K562 (cell line): ENCODE results near the gene NAA40. TPM values are rescaled to one million over a fixed set of nuclear protein-coding genes. Genes with fewer than 3 reads are reported as not detected.

ENCODE experiments used
- DDX20 ChIP-seq: fragments of 450-650 bp; IDR thresholded peaks from 2 replicates; pipeline ENCODE4 v1.6.1; 2016; ENCODE audit warnings: missing genetic modification characterization, low read depth, mild to moderate bottlenecking, missing compliant biosample characterization, moderate library complexity
- EP300 ChIP-seq: IDR thresholded peaks from 2 replicates; pipeline ENCODE4 v1.6.1; 2012; ENCODE audit warnings: low read length, improper control_type of control experiment
- FOXA1 ChIP-seq: fragments of 450-650 bp; IDR thresholded peaks from 2 replicates; pipeline ENCODE4 v1.6.1; 2016; ENCODE audit warnings: mild to moderate bottlenecking, borderline replicate concordance
- GTF2A2 ChIP-seq: IDR thresholded peaks from 2 replicates; pipeline ENCODE4 v1.6.1; 2016; ENCODE audit warnings: mild to moderate bottlenecking, missing genetic modification characterization, missing compliant biosample characterization
- HMG20B ChIP-seq: fragments of 250-450 bp; sonication (Bioruptor Pico); IDR thresholded peaks from 2 replicates; pipeline ENCODE4 v1.5.0; 2021; ENCODE audit warnings: mild to moderate bottlenecking
- NBN ChIP-seq: fragments of 450-650 bp; IDR thresholded peaks from 2 replicates; pipeline ENCODE4 v1.6.1; 2016; ENCODE audit warnings: low read depth, mild to moderate bottlenecking
- NFE2L1 ChIP-seq: fragments of 450-650 bp; IDR thresholded peaks from 2 replicates; pipeline ENCODE4 v1.6.1; 2016; ENCODE audit warnings: missing genetic modification characterization, low read depth, mild to moderate bottlenecking, missing compliant biosample characterization, moderate library complexity, borderline replicate concordance
- NFXL1 ChIP-seq: fragments of 450-650 bp; formaldehyde crosslinking; IDR thresholded peaks from 2 replicates; pipeline ENCODE4 v1.4.0; 2021; ENCODE audit warnings: mild to moderate bottlenecking
- SMARCB1 ChIP-seq: IDR thresholded peaks from 2 replicates; pipeline ENCODE4 v1.6.1; 2011; ENCODE audit warnings: improper control_type of control experiment, low read depth; ENCODE audit not compliant: insufficient read length
- SNIP1 ChIP-seq: fragments of 450-650 bp; IDR thresholded peaks from 2 replicates; pipeline ENCODE4 v1.7.1; 2017; ENCODE audit warnings: low read depth, mild to moderate bottlenecking
- U2AF2 ChIP-seq: fragments of 200-400 bp; formaldehyde crosslinking; optimal IDR thresholded peaks from 2 replicates; pipeline ENCODE3; 2017; ENCODE audit warnings: low read depth, mild to moderate bottlenecking, low read length
- UBTF ChIP-seq, 2 experiments: IDR thresholded peaks; 2 replicates each; pipeline ENCODE4 v1.6.1; 2012; ENCODE audit warnings: improper control_type of control experiment in 2 of 2, low read depth in 2 of 2, low read length in 2 of 2, borderline replicate concordance in 1 of 2
- ZBTB40 ChIP-seq, 2 experiments: fragments of 450-650 bp in 1 of 2; sonication (generic) in 1 of 2; formaldehyde crosslinking in 1 of 2; IDR thresholded peaks; 2 replicates each; pipeline versions ENCODE4 v1.7.1 to v1.9.0; 2016 to 2022; ENCODE audit warnings: inconsistent platforms in 1 of 2, mild to moderate bottlenecking in 1 of 2, missing genetic modification reagents in 1 of 2
- ZNF124 ChIP-seq: sonication (generic); formaldehyde crosslinking; IDR thresholded peaks from 2 replicates; pipeline ENCODE4 v1.8.1; 2022; ENCODE audit warnings: missing genetic modification reagents
- ZNF511 ChIP-seq: sonication (generic); formaldehyde crosslinking; IDR thresholded peaks from 2 replicates; pipeline ENCODE4 v1.8.0; 2022; ENCODE audit warnings: mild to moderate bottlenecking, missing genetic modification reagents
- polyA plus RNA-seq, 8 experiments: library from polyadenylated mRNA; depleted of rRNA in 4 of 8; stranded (reverse) in 5 of 8; unstranded in 3 of 8; fragments of >200 nt; fragmentation: Nextera tagmentation in 2 of 8; fragmentation: Illumina TruSeq in 1 of 8; extraction: Ambion mirVana in 2 of 8; extraction: Trizol in 1 of 8; gene quantifications; 2 replicates each; pipeline versions ENCODE4 v1.2.1 to v1.2.3, GENCODE V29; 2011 to 2014; ENCODE audit warnings: inconsistent platforms in 1 of 8, missing spikeins in 1 of 8
- total RNA-seq, 7 experiments: library from RNA; depleted of rRNA in 6 of 7; stranded (reverse); fragments of >200 nt in 6 of 7; fragmentation: Illumina TruSeq in 2 of 7; extraction: Trizol in 2 of 7; gene quantifications; 2 replicates each; pipeline versions ENCODE4 v1.2.1 to v1.2.3, GENCODE V29; 2011 to 2021; ENCODE audit warnings: low replicate concordance in 1 of 7

Gene NAA40
- total and polyA plus RNA-seq, 9 of the 15 experiments (the other 6 are each of a cell fraction or from before 2014, with no cell fraction given) = 6.2 to 39.0 (median 23.1) TPM

- no peak for TF ChIP-seq ZBTB40 (IDR thresholded peaks at IDR 0.05)
- TF ChIP-seq ZBTB40 (CRISPR knock-in tag; IDR thresholded peaks at IDR 0.05) = 0 out of 2 replicates have a peak, but pooled peaks have one; percentile 12
- TF ChIP-seq DDX20 (tag) = no peak
- TF ChIP-seq SNIP1 = no peak
- TF ChIP-seq ZNF124 = no peak
- TF ChIP-seq NFXL1 (CRISPR knock-in tag) = no peak
- TF ChIP-seq EP300 = 0 out of 2 replicates have a peak, but pooled peaks have one; percentile 25
- TF ChIP-seq FOXA1 = no peak
- no peak for TF ChIP-seq U2AF2
- no peak for TF ChIP-seq NBN
- TF ChIP-seq SMARCB1 = no peak
- no peak for TF ChIP-seq ZNF511 (CRISPR knock-in tag)
- TF ChIP-seq GTF2A2 = no peak
- TF ChIP-seq UBTF (IDR thresholded peaks at IDR 0.05; ENCODE audit: borderline replicate concordance in 1 of 2, low read depth in 2 of 2, low read length in 2 of 2) = peak; percentile 56 to 93; a peak in 2 of 4 replicates
- no peak for TF ChIP-seq NFE2L1 (tag)
- TF ChIP-seq HMG20B (CRISPR knock-in tag) = no peak
Measured at GRCh38 chr11:63917692-63918506, 20.9 kb upstream of the NAA40 start (continued).
